KOPT-K1 (cell line): Measurements from ENCODE around the gene CNNM2.
"Not testable (repeated sequence)": the region's sequence is repeated elsewhere in the genome, so short reads cannot be mapped to it uniquely, and the experiment has no call there.

Experiments
- H3K27ac ChIP-seq: fragments of 200-600 bp; sonication (generic); 2 replicates; pipeline ENCODE4 v1.5.1; 2016; ENCODE audit warnings: antibody characterized with exemption, mild to moderate bottlenecking, low read depth, low read length; ENCODE audit not compliant: poor library complexity, severe bottlenecking
- H3K36me3 ChIP-seq: fragments of 200-600 bp; sonication (generic); 2 replicates; pipeline ENCODE4 v1.5.1; 2017; ENCODE audit warnings: antibody characterized with exemption, mild to moderate bottlenecking, low read length, moderate library complexity; ENCODE audit not compliant: insufficient read depth
- H3K9me3 ChIP-seq: fragments of 200-600 bp; sonication (generic); 2 replicates; pipeline ENCODE4 v1.5.1; 2017; ENCODE audit warnings: antibody characterized with exemption, low read length, mild to moderate bottlenecking; ENCODE audit not compliant: insufficient read depth, poor library complexity, severe bottlenecking

The CNNM2 gene

DNA sequence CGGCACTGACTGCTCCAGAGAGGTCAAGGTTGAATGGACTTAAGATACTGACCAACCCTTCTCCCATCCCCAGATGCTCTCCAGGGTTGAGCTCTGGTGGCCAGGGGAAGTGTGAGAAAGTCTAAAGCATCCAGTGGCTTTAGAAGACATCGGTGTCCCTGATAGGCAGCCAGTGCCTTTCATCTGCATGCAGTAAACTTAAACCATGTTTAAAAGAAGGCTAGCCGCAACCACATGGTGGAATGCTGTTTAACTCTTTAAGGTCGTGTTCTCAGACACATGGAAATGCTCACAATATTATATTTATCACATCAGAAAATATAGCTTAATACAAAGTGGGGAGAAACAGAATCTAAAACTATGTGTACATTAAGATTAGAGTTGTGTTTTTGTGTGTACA is 137.0 kb downstream of the CNNM2 start:
- Histone ChIP-seq H3K27ac (no peak overlapping the region), H3K36me3 (no peaks in the 10 kb centered on the region), H3K9me3 (no peaks in the 10 kb centered on the region)

DNA sequence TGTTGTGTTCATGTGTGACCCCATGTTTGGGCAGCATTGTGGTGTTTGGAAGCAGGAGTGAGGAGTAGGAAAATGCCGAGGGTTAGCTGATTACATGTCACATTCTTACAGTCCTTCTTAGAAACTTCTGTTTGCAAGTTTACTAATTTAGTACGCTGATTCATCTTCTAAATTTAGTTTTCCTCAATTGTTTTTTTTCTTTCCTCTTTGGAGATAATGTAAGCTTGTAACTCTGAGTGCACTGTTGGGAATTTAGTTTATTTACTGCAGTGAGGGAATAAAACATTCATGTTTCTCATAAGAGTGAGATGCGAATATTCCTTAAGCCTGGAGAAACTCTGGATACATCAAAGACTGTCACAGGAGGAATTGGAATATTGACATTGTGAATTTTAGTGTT is 139.9 kb downstream of the CNNM2 start:
- no peak overlapping the region for H3K27ac ChIP-seq
- no peaks in the 10 kb centered on the region for H3K36me3 ChIP-seq
- H3K9me3 ChIP-seq: no peaks in the 10 kb centered on the region

GRCh38 chr10:103060575-103060974 is 142.5 kb downstream of the CNNM2 start:
- no peak overlapping the region for H3K27ac ChIP-seq
- no peaks in the 10 kb centered on the region for H3K36me3 ChIP-seq
- no peaks in the 10 kb centered on the region for H3K9me3 ChIP-seq

- no peak overlapping the region for H3K27ac ChIP-seq
- no peaks in the 10 kb centered on the region for H3K9me3 ChIP-seq
- H3K36me3 ChIP-seq: no peaks in the 10 kb centered on the region
Measured at GRCh38 chr10:103062854-103063590, 144.9 kb downstream of the CNNM2 start.

DNA sequence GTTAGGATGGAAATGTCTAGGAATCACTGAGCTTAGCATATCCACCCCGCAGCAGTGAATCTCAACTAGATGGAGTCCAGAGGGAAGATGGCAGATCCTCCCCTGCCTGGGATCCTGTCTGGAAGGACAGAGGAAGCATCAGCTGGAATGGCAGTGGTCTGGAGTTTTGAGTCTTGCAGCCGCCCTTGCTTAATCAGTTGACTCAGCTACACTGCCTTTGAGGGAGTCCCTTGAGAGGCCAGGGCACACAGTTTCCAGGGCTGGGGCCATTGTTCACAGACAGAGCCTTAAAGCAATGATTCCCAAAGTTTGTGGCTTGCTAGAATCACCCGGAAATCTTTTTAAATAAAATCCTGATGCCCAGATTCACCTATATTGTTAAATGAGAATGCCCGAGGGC is 146.9 kb downstream of the CNNM2 start:
- H3K36me3 ChIP-seq: no peaks in the 10 kb centered on the region
- no peak overlapping the region for H3K27ac ChIP-seq
- H3K9me3 ChIP-seq: no peaks in the 10 kb centered on the region

DNA sequence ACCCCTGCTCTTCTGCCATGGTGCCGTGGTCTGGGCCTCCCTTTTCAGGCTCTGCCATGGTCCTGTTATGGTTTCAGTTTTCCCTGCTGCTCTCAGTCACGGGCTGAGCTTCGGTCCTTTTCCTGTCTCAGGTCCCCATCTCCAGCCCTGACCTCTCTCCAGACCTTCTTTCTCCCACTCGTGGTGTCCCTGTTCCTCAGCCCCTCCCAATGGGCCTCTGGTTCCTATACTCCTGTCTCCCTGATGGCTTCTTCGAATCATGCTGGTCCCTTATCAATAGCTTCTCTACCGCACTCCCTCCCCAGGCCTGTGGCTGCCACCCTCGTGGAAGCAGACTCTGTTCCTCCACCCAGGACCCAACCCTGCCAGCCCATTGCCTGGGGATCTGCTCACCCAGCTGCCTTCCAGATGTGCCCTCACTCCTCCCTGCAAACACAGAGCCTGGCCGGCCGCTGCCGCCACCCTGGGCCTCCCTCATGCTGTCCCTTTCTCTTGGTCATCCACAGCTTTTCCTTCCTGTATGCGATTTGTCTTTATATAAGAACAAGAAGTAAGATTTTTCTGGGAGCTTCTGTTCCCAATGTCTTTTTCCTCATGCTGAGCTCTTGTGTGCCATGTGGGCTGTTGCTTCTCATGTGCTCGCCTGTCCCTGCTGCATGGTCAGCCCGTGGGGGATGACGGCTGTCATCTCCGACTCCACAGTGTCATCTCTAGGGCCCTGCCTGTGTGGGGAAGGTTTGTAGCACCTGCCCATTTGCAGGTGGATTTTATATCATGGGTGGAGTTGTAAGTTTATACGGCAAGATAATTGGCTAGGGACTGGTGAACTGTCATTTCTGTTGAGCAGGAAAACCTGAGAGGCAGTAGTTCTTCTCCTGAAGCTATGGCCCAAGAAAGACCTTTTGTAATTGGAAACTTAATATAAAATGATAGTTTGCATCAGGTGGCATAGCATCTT is 148.3 kb downstream of the CNNM2 start:
- Histone ChIP-seq H3K27ac (no peak overlapping the region), H3K36me3 (no peaks in the 10 kb centered on the region), H3K9me3 (no peaks in the 10 kb centered on the region)

GRCh38 chr10:103067099-103067477 is 149.0 kb downstream of the CNNM2 start:
- H3K9me3 ChIP-seq: not testable (repeated sequence)

GRCh38 chr10:103067484-103067883 is 149.4 kb downstream of the CNNM2 start:
- Histone ChIP-seq H3K9me3 (no peaks in the 10 kb centered on the region), H3K27ac (no peak overlapping the region), H3K36me3 (no peaks in the 10 kb centered on the region)

More at GRCh38 chr10:103067099-103067477, 149.0 kb downstream of the CNNM2 start:
- not testable (repeated sequence) for H3K36me3 ChIP-seq, H3K27ac ChIP-seq

- Histone ChIP-seq H3K27ac (no peak overlapping the region), H3K36me3 (no peaks in the 10 kb centered on the region), H3K9me3 (no peaks in the 10 kb centered on the region)
Measured at GRCh38 chr10:103067956-103068355, 149.9 kb downstream of the CNNM2 start.

- Histone ChIP-seq H3K36me3 (no peaks in the 10 kb centered on the region), H3K27ac (no peak overlapping the region), H3K9me3 (no peaks in the 10 kb centered on the region)
Measured at GRCh38 chr10:103069453-103070331, 151.6 kb downstream of the CNNM2 start.

- Histone ChIP-seq H3K36me3 (no peaks in the 10 kb centered on the region), H3K27ac (no peak overlapping the region), H3K9me3 (no peaks in the 10 kb centered on the region)
Measured at GRCh38 chr10:103072276-103072675, 154.2 kb downstream of the CNNM2 start.

- Histone ChIP-seq H3K36me3 (no peaks in the 10 kb centered on the region), H3K9me3 (no peaks in the 10 kb centered on the region), H3K27ac (no peak overlapping the region)
Measured at GRCh38 chr10:103072891-103073290, 154.8 kb downstream of the CNNM2 start.

- no peak overlapping the region for H3K27ac ChIP-seq
- no peaks in the 10 kb centered on the region; the same call in 1 of the 2 replicates for H3K36me3 ChIP-seq
- no peaks in the 10 kb centered on the region for H3K9me3 ChIP-seq
Measured at GRCh38 chr10:103077020-103077419, 158.9 kb downstream of the CNNM2 start.

DNA sequence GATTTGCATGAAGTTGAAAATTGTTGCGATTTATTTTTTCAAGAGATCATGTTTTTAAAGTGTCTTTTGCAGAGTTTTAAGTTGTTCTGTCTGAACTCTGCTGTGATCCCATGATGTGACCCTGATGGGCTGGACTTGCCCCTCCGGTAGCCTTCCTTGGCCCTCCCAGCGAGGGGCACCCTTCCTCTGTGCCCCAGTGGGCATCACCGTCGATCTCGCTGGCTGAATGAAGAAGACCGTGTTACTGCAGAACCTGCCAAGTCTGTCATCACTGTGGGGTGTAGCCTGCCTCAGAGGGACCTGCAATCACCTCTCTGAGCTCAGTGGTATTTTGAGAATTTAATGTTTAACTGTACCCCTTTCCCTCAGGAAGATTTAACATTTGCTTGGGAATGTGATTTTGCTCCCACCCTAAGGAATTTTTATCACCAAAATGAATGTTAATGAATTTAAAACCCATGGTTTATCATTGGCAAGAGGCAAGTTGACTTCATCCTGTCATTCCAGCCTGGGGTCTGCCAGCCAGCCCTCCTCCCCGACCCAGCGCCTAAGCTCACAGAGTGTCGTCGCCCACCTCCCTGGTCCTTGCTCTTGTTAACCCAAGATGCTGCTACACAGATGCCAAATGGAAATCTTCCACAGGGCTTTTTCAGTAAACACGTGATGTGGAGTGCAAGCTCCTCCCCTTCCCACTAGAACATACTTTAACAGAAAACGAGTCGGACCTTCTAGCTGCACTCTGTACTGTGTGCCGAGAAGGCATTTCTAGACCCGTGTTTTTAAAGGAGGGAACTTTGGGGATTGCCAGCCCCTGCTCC is 159.6 kb downstream of the CNNM2 start:
- Histone ChIP-seq H3K36me3 (peaks cover 3% of the 10 kb centered on the region), H3K9me3 (no peaks in the 10 kb centered on the region), H3K27ac (no peak overlapping the region)
